Activated T-cell treated with anti-CD3 and anti-CD28 coated beads, Interleukin-2, amount 50 U/mL, for 72 hours (primary cell): ENCODE measurements around the gene ARMC9. TPM values are rescaled to one million over a fixed set of nuclear protein-coding genes. Genes with fewer than 3 reads are reported as not detected.
"Not testable (repeated sequence)": the region's sequence is repeated elsewhere in the genome, so short reads cannot be mapped to it uniquely, and the experiment has no call there.

Experiments
- ATAC-seq, 2 donors: fragments of 150-1000 bp; cut with Tn5 transposase; replicated peaks in 1 of 2; 2 replicates each; pipeline ENCODE4 v1.10.0; 2021; ENCODE audit warnings: moderate library complexity in 2 of 2, mild to moderate bottlenecking in 1 of 2
- DNase-seq, 2 donors: peaks; one replicate each; pipeline ENCODE4 v3.0.0; 2021 to 2022; ENCODE audit warnings: mixed read lengths in 1 of 2
- H3K27ac Mint-ChIP-seq: one replicate; pipeline ENCODE4 v1.8.0; 2022; ENCODE audit warnings: mild to moderate bottlenecking, moderate library complexity, mixed read lengths
- H3K27me3 Mint-ChIP-seq: one replicate; pipeline ENCODE4 v1.8.0; 2022; ENCODE audit warnings: low read depth, mixed read lengths
- H3K36me3 Mint-ChIP-seq, 2 donors: one replicate each; pipeline ENCODE4 v1.8.0; 2022; ENCODE audit warnings: mixed read lengths in 2 of 2, mild to moderate bottlenecking in 1 of 2; ENCODE audit not compliant: insufficient read depth in 2 of 2
- H3K4me1 Mint-ChIP-seq: one replicate; pipeline ENCODE4 v1.8.0; 2022; ENCODE audit warnings: low read depth, mixed read lengths
- H3K4me3 Mint-ChIP-seq, 2 donors: one replicate each; pipeline ENCODE4 v1.8.0; 2022; ENCODE audit warnings: mild to moderate bottlenecking in 2 of 2, mixed read lengths in 2 of 2, moderate library complexity in 2 of 2
- H3K9me3 Mint-ChIP-seq, 2 donors: one replicate each; pipeline ENCODE4 v1.8.0; 2022; ENCODE audit warnings: mixed read lengths in 2 of 2
- total RNA-seq, 2 donors: library from RNA; stranded (reverse); gene quantifications; one replicate each; pipeline ENCODE4 v1.2.3, GENCODE V29; 2022

ARMC9 gene
- total RNA-seq, 2 donors from 2014 or later: 1.4 to 2.1 TPM

- H3K27me3 Mint-ChIP-seq: no peaks in the 10 kb centered on the region
- no peak overlapping the region for H3K4me3 Mint-ChIP-seq
- H3K36me3 Mint-ChIP-seq: no peaks in the 10 kb centered on the region
- no peaks in the 10 kb centered on the region for H3K9me3 Mint-ChIP-seq
- no peak overlapping the region for H3K27ac Mint-ChIP-seq
- no peaks in the 10 kb centered on the region for H3K4me1 Mint-ChIP-seq
- DNase-seq (no peak), ATAC-seq (no peak)
Observed at GRCh38 chr2:231370749-231371429, 172.5 kb downstream of the ARMC9 start.

- no peaks in the 10 kb centered on the region for H3K4me1 Mint-ChIP-seq
- DNase-seq (no peak), ATAC-seq (no peak)
- H3K9me3 Mint-ChIP-seq: no peaks in the 10 kb centered on the region
- H3K27ac Mint-ChIP-seq: no peak overlapping the region
- H3K4me3 Mint-ChIP-seq: no peak overlapping the region
- no peaks in the 10 kb centered on the region for H3K36me3 Mint-ChIP-seq
- no peaks in the 10 kb centered on the region for H3K27me3 Mint-ChIP-seq
Observed at GRCh38 chr2:231371430-231372054, 173.1 kb downstream of the ARMC9 start.

- no peaks in the 10 kb centered on the region for H3K9me3 Mint-ChIP-seq
- no peaks in the 10 kb centered on the region for H3K36me3 Mint-ChIP-seq
- H3K4me1 Mint-ChIP-seq: no peaks in the 10 kb centered on the region
- H3K27ac Mint-ChIP-seq: no peak overlapping the region
- no peaks in the 10 kb centered on the region for H3K27me3 Mint-ChIP-seq
- DNase-seq (no peak), ATAC-seq (no peak)
- H3K4me3 Mint-ChIP-seq: no peak overlapping the region
Observed at GRCh38 chr2:231372326-231372725, 173.9 kb downstream of the ARMC9 start.

GRCh38 chr2:231373184-231373583 lies 174.8 kb downstream of the ARMC9 start:
- Mint-ChIP-seq H3K27ac (no peak overlapping the region), H3K4me3 (no peak overlapping the region), H3K36me3 (no peaks in the 10 kb centered on the region), H3K27me3 (no peaks in the 10 kb centered on the region), H3K9me3 (no peaks in the 10 kb centered on the region), H3K4me1 (no peaks in the 10 kb centered on the region)
- ATAC-seq (no peak), DNase-seq (no peak)

GRCh38 chr2:231373786-231374349 lies 175.4 kb downstream of the ARMC9 start:
- no peaks in the 10 kb centered on the region for H3K9me3 Mint-ChIP-seq
- no peaks in the 10 kb centered on the region for H3K27me3 Mint-ChIP-seq
- ATAC-seq (no peak), DNase-seq (no peak)
- no peak overlapping the region for H3K27ac Mint-ChIP-seq
- H3K36me3 Mint-ChIP-seq: no peaks in the 10 kb centered on the region
- H3K4me1 Mint-ChIP-seq: no peaks in the 10 kb centered on the region
- no peak overlapping the region for H3K4me3 Mint-ChIP-seq

- Mint-ChIP-seq H3K9me3 (no peaks in the 10 kb centered on the region), H3K36me3 (no peaks in the 10 kb centered on the region), H3K27me3 (no peaks in the 10 kb centered on the region), H3K4me1 (no peaks in the 10 kb centered on the region), H3K4me3 (no peak overlapping the region), H3K27ac (no peak overlapping the region)
- DNase-seq: no peak
- ATAC-seq: no peak
Observed at GRCh38 chr2:231374771-231375170, 176.3 kb downstream of the ARMC9 start.

GRCh38 chr2:231375994-231376615 lies 177.7 kb downstream of the ARMC9 start:
- H3K27ac Mint-ChIP-seq, H3K9me3 Mint-ChIP-seq, H3K4me3 Mint-ChIP-seq, H3K27me3 Mint-ChIP-seq, H3K36me3 Mint-ChIP-seq, ATAC-seq, H3K4me1 Mint-ChIP-seq, DNase-seq: not testable (repeated sequence)

- Mint-ChIP-seq H3K27ac (no peak overlapping the region), H3K9me3 (no peaks in the 10 kb centered on the region), H3K4me3 (no peak overlapping the region), H3K27me3 (peaks cover 5% of the 10 kb centered on the region), H3K4me1 (no peaks in the 10 kb centered on the region), H3K36me3 (no peaks in the 10 kb centered on the region)
- DNase-seq: no peak
- no peak for ATAC-seq
Observed at GRCh38 chr2:231376857-231377256, 178.4 kb downstream of the ARMC9 start.

- Mint-ChIP-seq H3K4me1 (no peaks in the 10 kb centered on the region), H3K27me3 (peaks cover 7% of the 10 kb centered on the region), H3K9me3 (no peaks in the 10 kb centered on the region), H3K27ac (no peak overlapping the region), H3K36me3 (no peaks in the 10 kb centered on the region), H3K4me3 (no peak overlapping the region)
- ATAC-seq (no peak), DNase-seq (no peak)
Observed at GRCh38 chr2:231378026-231378722, 179.7 kb downstream of the ARMC9 start.

- Mint-ChIP-seq H3K27me3 (peaks cover 7% of the 10 kb centered on the region), H3K9me3 (no peaks in the 10 kb centered on the region), H3K4me3 (no peak overlapping the region), H3K36me3 (no peaks in the 10 kb centered on the region), H3K4me1 (no peaks in the 10 kb centered on the region), H3K27ac (no peak overlapping the region)
- ATAC-seq (no peak), DNase-seq (no peak)
Observed at GRCh38 chr2:231379266-231380215, 181.1 kb downstream of the ARMC9 start.

GRCh38 chr2:231380307-231380706 lies 181.9 kb downstream of the ARMC9 start:
- H3K4me3 Mint-ChIP-seq: no peak overlapping the region
- peaks cover 3 to 4% of the 10 kb centered on the region in 2 donors for H3K36me3 Mint-ChIP-seq
- DNase-seq (no peak), ATAC-seq (no peak)
- peaks cover 7% of the 10 kb centered on the region for H3K27me3 Mint-ChIP-seq
- H3K4me1 Mint-ChIP-seq: no peaks in the 10 kb centered on the region
- peaks cover 6 to 7% of the 10 kb centered on the region in 2 donors for H3K9me3 Mint-ChIP-seq
- no peak overlapping the region for H3K27ac Mint-ChIP-seq
